ENCODE measurements around the gene RAB11FIP3.
A peak's percentile ranks its signal among the peaks of the same experiment; 100 is the strongest.
"Not testable (repeated sequence)": the region's sequence is repeated elsewhere in the genome, so short reads cannot be mapped to it uniquely, and the experiment has no call there.

The RAB11FIP3 gene

DNA sequence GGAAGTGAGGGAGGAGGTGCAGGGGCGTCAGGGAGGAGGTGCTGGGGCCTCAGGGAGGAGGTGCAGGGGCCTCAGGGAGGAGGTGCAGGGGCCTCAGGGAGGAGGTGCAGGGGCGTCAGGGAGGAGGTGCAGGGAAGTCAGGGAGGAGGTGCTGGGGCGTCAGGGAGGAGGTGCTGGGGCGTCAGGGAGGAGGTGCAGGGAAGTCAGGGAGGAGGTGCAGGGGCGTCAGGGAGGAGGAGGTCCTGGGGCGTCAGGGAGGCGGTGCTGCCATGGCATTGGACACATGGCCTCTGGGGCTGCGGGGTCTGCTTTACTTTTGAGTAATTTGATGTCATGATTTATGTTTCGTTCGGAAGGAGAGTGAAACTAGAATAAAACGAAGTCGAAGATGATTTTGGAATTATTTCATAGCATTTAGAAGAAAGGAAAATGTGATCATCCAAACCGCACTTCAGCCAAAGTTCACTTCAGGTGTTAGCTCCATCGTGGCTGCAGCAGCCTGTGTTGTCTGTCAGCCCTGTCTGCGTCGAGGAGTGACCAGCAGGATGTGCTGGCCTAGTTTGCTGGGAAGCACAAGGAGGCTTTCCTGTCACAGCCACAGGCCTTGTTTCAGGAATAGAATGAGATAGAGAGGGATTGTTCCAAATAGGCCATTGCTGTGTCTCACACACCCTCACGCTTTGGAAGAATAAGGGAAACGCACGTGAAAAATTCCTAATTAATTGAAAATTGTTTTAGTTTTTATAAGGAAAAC, 42.8 kb downstream of the RAB11FIP3 start:
- TF ChIP-seq, protein P1, sequence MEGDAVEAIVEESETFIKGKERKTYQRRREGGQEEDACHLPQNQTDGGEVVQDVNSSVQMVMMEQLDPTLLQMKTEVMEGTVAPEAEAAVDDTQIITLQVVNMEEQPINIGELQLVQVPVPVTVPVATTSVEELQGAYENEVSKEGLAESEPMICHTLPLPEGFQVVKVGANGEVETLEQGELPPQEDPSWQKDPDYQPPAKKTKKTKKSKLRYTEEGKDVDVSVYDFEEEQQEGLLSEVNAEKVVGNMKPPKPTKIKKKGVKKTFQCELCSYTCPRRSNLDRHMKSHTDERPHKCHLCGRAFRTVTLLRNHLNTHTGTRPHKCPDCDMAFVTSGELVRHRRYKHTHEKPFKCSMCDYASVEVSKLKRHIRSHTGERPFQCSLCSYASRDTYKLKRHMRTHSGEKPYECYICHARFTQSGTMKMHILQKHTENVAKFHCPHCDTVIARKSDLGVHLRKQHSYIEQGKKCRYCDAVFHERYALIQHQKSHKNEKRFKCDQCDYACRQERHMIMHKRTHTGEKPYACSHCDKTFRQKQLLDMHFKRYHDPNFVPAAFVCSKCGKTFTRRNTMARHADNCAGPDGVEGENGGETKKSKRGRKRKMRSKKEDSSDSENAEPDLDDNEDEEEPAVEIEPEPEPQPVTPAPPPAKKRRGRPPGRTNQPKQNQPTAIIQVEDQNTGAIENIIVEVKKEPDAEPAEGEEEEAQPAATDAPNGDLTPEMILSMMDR (IDR thresholded peaks at IDR 0.05; ENCODE audit: low read depth, low read length): no peak
- DNase-seq (ENCODE audit: extremely low read depth, low read depth): no peak

DNA sequence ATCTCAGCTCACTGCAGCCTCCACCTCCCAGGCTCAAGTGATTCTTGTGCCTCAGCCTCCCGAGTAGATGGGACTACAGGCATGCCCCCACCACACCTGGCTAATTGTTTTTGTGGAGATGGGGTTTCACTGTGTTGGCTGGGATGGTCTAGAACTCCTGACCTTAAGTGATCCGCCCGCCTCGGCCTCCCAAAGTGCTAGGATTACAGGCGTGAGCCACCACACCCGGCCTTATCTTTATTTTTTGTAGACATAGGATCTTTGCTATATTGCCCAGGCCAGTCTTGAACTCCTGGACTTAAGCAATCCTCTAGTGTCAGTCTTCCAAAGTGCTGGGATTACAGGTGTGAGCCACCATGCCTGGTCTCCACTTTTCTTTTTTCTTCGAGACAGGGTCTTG, 44.0 kb downstream of the RAB11FIP3 start:
- DNase-seq (ENCODE audit: extremely low read depth, low read depth): not testable (repeated sequence)

DNA sequence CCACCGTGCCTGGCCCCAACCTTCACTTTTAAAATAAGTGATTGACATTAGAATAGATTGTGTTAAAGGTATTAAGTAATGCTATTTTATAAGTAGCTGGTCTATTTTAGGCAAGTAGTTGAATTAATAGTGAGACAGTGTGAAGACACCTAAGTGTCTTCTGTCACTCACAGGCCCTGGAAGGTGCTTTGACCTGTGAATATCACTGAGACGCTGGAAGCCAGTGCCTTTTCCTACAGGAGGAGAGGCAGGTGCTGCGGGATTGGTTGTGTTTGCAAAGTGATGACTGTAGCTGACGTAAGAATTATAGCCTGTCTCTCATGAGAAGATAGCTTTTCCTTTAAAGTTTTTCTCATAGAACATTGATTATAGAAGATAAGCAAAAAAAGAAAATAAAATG, 45.0 kb downstream of the RAB11FIP3 start:
- DNase-seq (ENCODE audit: extremely low read depth, low read depth): no peak
- TF ChIP-seq, protein P1 (IDR thresholded peaks at IDR 0.05; ENCODE audit: low read depth, low read length): no peak

DNA sequence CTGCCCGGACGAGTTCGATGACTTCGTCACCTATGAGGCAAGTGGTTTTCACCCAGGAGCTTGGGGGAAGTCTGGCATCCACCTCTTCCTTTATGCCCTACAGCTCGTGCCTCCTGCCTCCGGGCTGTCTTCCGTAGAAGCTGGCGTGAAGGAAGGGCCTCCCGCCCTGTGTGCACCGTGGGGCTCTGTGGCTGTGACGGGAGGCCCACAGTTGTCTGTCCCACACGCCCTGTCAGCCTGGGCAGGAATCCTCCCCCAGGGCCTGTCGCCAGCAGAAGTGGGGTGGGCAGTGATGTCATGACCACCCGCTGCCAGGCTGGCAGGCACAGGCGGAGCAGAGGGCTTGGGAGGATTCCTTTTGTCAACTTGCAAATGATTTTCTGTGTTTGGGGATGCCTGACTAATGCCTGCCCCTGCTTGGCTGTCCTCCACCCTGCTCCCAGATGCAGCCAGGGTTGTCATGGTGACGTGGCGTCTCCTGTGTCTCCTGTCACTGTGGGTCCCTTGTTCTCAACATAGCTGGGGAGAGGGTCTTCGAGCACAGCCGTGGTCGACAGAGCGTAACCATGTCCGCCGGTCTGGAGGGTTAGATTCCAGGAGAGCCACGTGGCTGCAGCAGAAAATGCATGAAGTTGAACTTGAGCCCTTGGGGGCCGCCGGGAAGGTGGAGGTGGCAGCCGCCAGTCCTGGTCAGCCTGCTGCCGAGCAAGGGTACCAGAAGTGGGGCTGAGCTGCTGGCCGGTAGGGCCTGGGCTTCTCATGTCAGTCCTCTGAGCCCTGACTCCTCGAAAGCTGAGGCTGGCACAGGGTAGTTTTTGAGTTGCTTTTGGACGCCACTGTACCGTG, 46.1 kb downstream of the RAB11FIP3 start:
- DNase-seq (ENCODE audit: extremely low read depth, low read depth): peak; percentile 19
- TF ChIP-seq, protein P1 (IDR thresholded peaks at IDR 0.05; ENCODE audit: low read depth, low read length): no peak

DNA sequence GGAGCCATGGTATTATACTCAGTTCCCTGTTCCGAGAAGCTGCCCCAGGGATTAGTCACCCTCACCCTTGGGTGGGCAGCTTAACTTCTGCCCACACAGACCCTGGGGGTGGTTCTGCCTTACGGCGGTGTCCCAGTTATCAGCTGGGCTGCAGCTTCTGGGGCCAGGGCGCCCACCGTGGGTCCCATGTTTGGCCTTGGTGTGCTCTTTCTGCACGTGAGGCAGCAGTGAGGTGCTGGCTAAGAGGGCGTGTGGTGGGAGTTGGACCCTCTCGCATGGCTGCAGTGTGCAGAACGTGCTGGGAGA, 46.7 kb downstream of the RAB11FIP3 start:
- TF ChIP-seq, protein P1 (IDR thresholded peaks at IDR 0.05; ENCODE audit: low read depth, low read length): no peak
- no peak for DNase-seq (ENCODE audit: extremely low read depth, low read depth)

DNA sequence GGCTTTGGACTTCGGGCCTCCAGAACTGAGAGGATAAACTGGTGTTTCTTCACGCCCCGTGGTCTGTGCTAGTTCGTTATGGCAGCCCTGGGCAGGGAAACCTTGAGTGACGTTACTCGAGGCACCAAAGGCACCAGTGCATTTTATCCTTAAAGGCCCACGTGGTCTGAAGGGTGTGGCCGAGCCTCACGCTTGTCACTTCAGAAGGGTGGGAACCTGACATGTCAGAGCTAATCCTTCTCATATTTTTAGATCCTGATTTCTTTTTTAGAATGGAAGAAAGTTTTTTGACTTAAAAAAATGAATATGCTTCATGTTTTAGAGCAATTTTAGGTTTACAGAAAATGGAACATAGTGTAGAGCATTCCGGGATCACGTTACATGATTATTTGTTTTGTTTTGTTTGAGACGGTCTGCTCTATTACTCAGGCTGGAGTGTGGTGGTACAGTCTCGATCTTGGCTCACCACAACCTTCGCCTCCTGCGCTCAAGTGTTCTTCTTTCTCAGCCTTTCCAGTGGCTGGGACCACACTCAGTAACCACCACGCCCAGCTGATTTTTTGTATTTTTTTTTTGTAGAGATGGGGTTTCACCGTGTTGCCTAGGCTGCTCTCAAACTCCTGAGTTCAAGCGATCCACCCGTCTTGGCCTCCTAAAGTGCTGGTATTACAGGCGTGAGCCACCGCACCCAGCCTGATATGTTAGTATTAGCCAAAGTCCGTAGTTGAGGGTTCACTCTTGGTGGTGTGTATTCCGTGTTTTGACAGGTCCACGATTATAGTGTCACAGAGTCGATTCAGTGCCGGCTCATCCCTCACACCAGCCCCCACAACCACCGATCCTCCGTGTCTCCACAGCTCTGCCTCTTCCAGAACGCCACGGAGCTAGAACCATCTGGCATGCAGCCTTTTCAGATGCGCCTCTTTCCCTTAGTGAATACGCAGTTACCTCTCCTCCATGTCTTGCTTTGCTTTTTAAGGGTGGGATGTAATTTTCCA, 47.9 kb downstream of the RAB11FIP3 start:
- TF ChIP-seq, protein P1 (IDR thresholded peaks at IDR 0.05; ENCODE audit: low read depth, low read length): no peak
- no peak for DNase-seq (ENCODE audit: extremely low read depth, low read depth)

DNA sequence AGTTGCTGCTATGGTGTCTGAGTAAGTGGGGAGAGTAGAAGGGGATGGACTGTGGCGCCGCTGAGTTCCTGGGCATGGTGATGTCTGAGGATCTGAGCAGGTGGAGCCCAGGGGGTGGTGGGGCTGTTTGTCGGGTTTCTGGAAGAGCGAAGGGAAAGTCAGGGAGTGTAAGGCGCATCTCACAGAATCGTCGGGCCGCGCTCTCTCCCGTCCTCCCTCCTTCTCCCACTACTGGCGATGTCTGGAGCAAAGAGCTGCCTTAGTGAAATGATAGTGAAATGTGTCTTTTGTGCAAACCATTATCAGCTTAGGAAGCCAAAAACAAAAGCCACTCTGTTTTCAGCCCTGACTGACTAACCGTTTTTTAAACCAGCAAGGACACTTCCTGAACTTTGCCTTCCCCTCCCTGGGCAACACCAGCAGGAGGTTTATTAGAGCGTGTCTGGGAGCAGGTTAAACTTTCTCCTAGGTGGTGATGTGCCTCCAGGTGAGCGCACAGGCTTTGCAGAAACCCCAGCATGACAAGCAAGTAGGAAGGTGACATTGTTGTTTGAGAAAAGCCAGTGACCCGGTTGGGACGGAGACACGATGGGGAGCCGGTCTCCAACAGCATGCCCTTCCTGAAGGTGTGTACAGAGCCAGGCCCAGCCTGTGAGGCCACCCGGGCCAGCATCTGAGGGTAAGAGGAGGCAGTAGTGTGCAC, 49.1 kb downstream of the RAB11FIP3 start:
- no peak for DNase-seq (ENCODE audit: extremely low read depth, low read depth)
- TF ChIP-seq, protein P1 (IDR thresholded peaks at IDR 0.05; ENCODE audit: low read depth, low read length): no peak
